ENCODE measurements around the gene MELTF. TPM values are rescaled to one million over a fixed set of nuclear protein-coding genes. Genes with fewer than 3 reads are reported as not detected.

MELTF gene
- total RNA-seq, 1 experiment from 2014 or later, result 9.2 TPM

DNA sequence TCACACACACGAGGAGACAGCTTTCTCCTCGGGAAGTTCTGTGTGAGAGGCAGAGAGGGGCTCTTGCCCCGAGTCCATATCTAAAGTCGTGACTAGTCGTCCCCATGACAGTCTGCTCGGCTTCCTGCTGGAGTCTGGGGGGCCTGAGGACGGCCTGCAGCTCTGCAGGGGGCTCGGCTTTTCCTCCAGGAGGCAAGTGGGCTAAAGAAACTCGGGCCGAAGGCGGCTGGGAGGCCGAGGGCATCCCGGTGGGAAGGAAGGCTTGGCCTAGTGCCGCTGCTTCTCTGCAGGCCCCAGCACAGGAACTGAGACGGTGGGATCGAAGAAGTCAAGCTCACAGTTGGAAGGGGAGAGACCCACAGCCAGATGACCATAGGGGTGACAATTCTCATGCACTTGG lies 35.6 kb downstream of the MELTF start:
- H4K5ac ChIP-seq (ENCODE audit: insufficient read length, low read depth, low read length), result no peak overlapping the region
- no peak overlapping the region for H3K56ac ChIP-seq (ENCODE audit: insufficient read length, low read depth, low read length)
- no peak overlapping the region for H2BK15ac ChIP-seq (ENCODE audit: low read depth, low read length)
- Mint-ChIP-seq H3K27me3 (ENCODE audit: low read depth) (peaks cover 2% of the 10 kb centered on the region; the same call in 1 of the 2 replicates), H3K4me3 (no peak overlapping the region), H3K9me3 (no peaks in the 10 kb centered on the region), H3K27ac (peak overlapping the region in 2 of 3 experiments; percentile 41 to 53; a peak in 2 of 7 replicates), H3K36me3 (ENCODE audit: insufficient read depth in 1 of 3, low read depth in 3 of 3) (no peaks in the 10 kb centered on the region), H3K4me1 (peaks cover 0 to 7% of the 10 kb centered on the region in 2 experiments; a peak in 2 of 4 replicates)
- H2AK5ac ChIP-seq (ENCODE audit: insufficient read length, low read length), result no peak overlapping the region
- H3K4me2 ChIP-seq (ENCODE audit: insufficient read depth, insufficient read length, low read length), result no peak overlapping the region
- H4K91ac ChIP-seq (ENCODE audit: insufficient read length, low read depth, low read length), result no peak overlapping the region
- no peaks in the 10 kb centered on the region for H3K27me3 ChIP-seq (ENCODE audit: insufficient read depth, low read length)
- no peak overlapping the region for H3K9ac ChIP-seq (ENCODE audit: extremely low read depth, insufficient read length, low read length)
- H3K18ac ChIP-seq (ENCODE audit: insufficient read length, low read depth, low read length), result no peak overlapping the region
- no peaks in the 10 kb centered on the region for H3K79me2 ChIP-seq (ENCODE audit: insufficient read depth, low read length)
- H3K4ac ChIP-seq (ENCODE audit: low read depth, low read length), result no peak overlapping the region
- H2AFZ ChIP-seq (ENCODE audit: low read length), result no peak overlapping the region
- no peaks in the 10 kb centered on the region for H3K79me1 ChIP-seq (ENCODE audit: insufficient read depth, low read depth, low read length, poor library complexity, severe bottlenecking)
- H3K4me1 ChIP-seq (ENCODE audit: insufficient read depth, low read length), result no peaks in the 10 kb centered on the region
- no peak overlapping the region for H3K14ac ChIP-seq (ENCODE audit: insufficient read depth, low read length)
- no peaks in the 10 kb centered on the region for H4K20me1 ChIP-seq (ENCODE audit: control insufficient read depth, insufficient read depth, insufficient read length)
- DNase-seq, result no peak
- H3K9me3 ChIP-seq (ENCODE audit: control insufficient read depth, low read depth, low read length), result no peaks in the 10 kb centered on the region
- TF ChIP-seq, protein P1, sequence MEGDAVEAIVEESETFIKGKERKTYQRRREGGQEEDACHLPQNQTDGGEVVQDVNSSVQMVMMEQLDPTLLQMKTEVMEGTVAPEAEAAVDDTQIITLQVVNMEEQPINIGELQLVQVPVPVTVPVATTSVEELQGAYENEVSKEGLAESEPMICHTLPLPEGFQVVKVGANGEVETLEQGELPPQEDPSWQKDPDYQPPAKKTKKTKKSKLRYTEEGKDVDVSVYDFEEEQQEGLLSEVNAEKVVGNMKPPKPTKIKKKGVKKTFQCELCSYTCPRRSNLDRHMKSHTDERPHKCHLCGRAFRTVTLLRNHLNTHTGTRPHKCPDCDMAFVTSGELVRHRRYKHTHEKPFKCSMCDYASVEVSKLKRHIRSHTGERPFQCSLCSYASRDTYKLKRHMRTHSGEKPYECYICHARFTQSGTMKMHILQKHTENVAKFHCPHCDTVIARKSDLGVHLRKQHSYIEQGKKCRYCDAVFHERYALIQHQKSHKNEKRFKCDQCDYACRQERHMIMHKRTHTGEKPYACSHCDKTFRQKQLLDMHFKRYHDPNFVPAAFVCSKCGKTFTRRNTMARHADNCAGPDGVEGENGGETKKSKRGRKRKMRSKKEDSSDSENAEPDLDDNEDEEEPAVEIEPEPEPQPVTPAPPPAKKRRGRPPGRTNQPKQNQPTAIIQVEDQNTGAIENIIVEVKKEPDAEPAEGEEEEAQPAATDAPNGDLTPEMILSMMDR (conservative IDR thresholded peaks at IDR 0.05), result no peak
- H3K27ac ChIP-seq (ENCODE audit: insufficient read length, low read depth, low read length), result no peak overlapping the region
- no peak overlapping the region for H2BK120ac ChIP-seq (ENCODE audit: low read depth, low read length, poor library complexity, severe bottlenecking)
- no CpG with 5 or more reads among the region's 16 CpGs for WGBS (ENCODE audit: extremely low coverage, insufficient read length, low lambda C conversion rate)
- no peak overlapping the region for H4K8ac ChIP-seq (replicated peaks; ENCODE audit: insufficient read length, low read depth, low read length)
- H2BK20ac ChIP-seq (ENCODE audit: low read depth, low read length, poor library complexity, severe bottlenecking), result no peak overlapping the region
- no peak overlapping the region for H3T11ph ChIP-seq (ENCODE audit: low read length)
- no peak overlapping the region for H2BK12ac ChIP-seq (ENCODE audit: insufficient read length, low read depth, low read length)
- no peaks in the 10 kb centered on the region for H3K23me2 ChIP-seq (ENCODE audit: insufficient read length, low read depth, low read length, poor library complexity, severe bottlenecking)
- no peak overlapping the region for H2BK5ac ChIP-seq (ENCODE audit: insufficient read length, low read length)
- H3K23ac ChIP-seq (ENCODE audit: insufficient read length, low read depth, low read length), result no peak overlapping the region

All from H9 (cell line).